SKM-1 treated with dmso at 0.1 percent for 144 hours (cell line): ENCODE measurements around the gene PLA2G6.

Experiments used
- DNase-seq: peaks from one replicate; lab custom pipeline; 2025; ENCODE audit not compliant: unreplicated experiment; lab: John Stamatoyannopoulos, UW

The PLA2G6 gene

GRCh38 chr22:38112381-38112780, 69.2 kb downstream of the PLA2G6 start:
- no peak for DNase-seq

- DNase-seq, result no peak
Observed at GRCh38 chr22:38111925-38112355, 69.7 kb downstream of the PLA2G6 start.

GRCh38 chr22:38110863-38111852, 70.5 kb downstream of the PLA2G6 start:
- DNase-seq, result no peak

GRCh38 chr22:38110008-38110862, 71.4 kb downstream of the PLA2G6 start, which contains the start of gene BAIAP2L2:
BAIAP2L2 (minus strand) TSS chr22:38110684; CDS start chr22:38110525, 159 bp downstream.
- DNase-seq, result no peak

- no peak for DNase-seq
Observed at GRCh38 chr22:38109371-38110001, 72.1 kb downstream of the PLA2G6 start.

GRCh38 chr22:38108561-38109319, 72.9 kb downstream of the PLA2G6 start:
- DNase-seq, result no peak

- DNase-seq, result no peak
Observed at GRCh38 chr22:38107692-38108515, 73.7 kb downstream of the PLA2G6 start.

GRCh38 chr22:38106814-38107578, 74.6 kb downstream of the PLA2G6 start:
- no peak for DNase-seq

GRCh38 chr22:38104084-38104483, 77.5 kb downstream of the PLA2G6 start:
- DNase-seq, result no peak

- DNase-seq, result no peak
Observed at GRCh38 chr22:38103641-38104040, 78.0 kb downstream of the PLA2G6 start.

GRCh38 chr22:38098410-38099249, 83.0 kb downstream of the PLA2G6 start:
- no peak for DNase-seq

- no peak for DNase-seq
Observed at GRCh38 chr22:38097557-38098409, 83.8 kb downstream of the PLA2G6 start.

- no peak for DNase-seq
Observed at GRCh38 chr22:38097058-38097457, 84.6 kb downstream of the PLA2G6 start.

- no peak for DNase-seq
Observed at GRCh38 chr22:38089474-38089851, 92.2 kb downstream of the PLA2G6 start.

- no peak for DNase-seq
Observed at GRCh38 chr22:38088629-38089473, 92.8 kb downstream of the PLA2G6 start.

GRCh38 chr22:38087855-38088254, 93.8 kb downstream of the PLA2G6 start:
- DNase-seq, result no peak
